SK-N-DZ (cell line): Measurements from ENCODE around the gene SLC7A6OS.

Source experiments
- DNase-seq: peaks from one replicate; pipeline ENCODE4 v3.0.0-alpha.2; 2015; ENCODE audit warnings: low spot score
- small RNA-seq, 2 experiments: library from RNA; depleted of rRNA; stranded (forward); fragments of <200 nt; gene quantifications; one replicate each; pipeline ENCODE3, GENCODE V24; 2014

Gene SLC7A6OS

GRCh38 chr16:68257251-68257905, 53.4 kb downstream of the SLC7A6OS start:
- no peak for DNase-seq

GRCh38 chr16:68255712-68256111, 55.0 kb downstream of the SLC7A6OS start:
- no peak for DNase-seq

GRCh38 chr16:68253721-68254120, 57.0 kb downstream of the SLC7A6OS start:
- DNase-seq, result no peak

- no peak for DNase-seq
These were observed 58.4 kb downstream of the SLC7A6OS start for GRCh38 chr16:68252383-68252782.

GRCh38 chr16:68251832-68252231, 58.9 kb downstream of the SLC7A6OS start:
- no peak for DNase-seq

- DNase-seq, result no peak
These were observed 59.8 kb downstream of the SLC7A6OS start for GRCh38 chr16:68250951-68251350.

GRCh38 chr16:68249371-68249770, 61.4 kb downstream of the SLC7A6OS start:
- DNase-seq, result no peak

Small RNA genes within 50 kb of the gene (small RNA-seq; reads per million reads assigned to genes)
- 0 reads per million in 2 experiments for gene RNU4-30P
- 0 to 0.03 reads per million in 2 experiments for gene RNU6-1262P
